SHP77 treated with DMSO at 0.1 percent for 48 hours (cell line): Measurements from ENCODE around the gene KLHL35.
"Not testable (repeated sequence)": the region's sequence is repeated elsewhere in the genome, so short reads cannot be mapped to it uniquely, and the experiment has no call there.

Experiments used
- DNase-seq: peaks from one replicate; lab custom pipeline; 2025; lab: John Stamatoyannopoulos, UW

KLHL35 gene

GRCh38 chr11:75425422-75425821 lies 7.6 kb downstream of the KLHL35 start:
- DNase-seq = no peak

- DNase-seq = no peak
Observed at GRCh38 chr11:75424396-75424795, 8.6 kb downstream of the KLHL35 start.

- no peak for DNase-seq
Observed at GRCh38 chr11:75423721-75424120, 9.3 kb downstream of the KLHL35 start.

- DNase-seq = peak; percentile 86
Observed at GRCh38 chr11:75422248-75423231, 10.5 kb downstream of the KLHL35 start.

GRCh38 chr11:75421902-75422247 lies 11.1 kb downstream of the KLHL35 start:
- DNase-seq = no peak

- no peak for DNase-seq
Observed at GRCh38 chr11:75421035-75421602, 11.9 kb downstream of the KLHL35 start.

GRCh38 chr11:75420224-75421034 lies 12.6 kb downstream of the KLHL35 start:
- DNase-seq = no peak

- peak; percentile 8 for DNase-seq
Observed at GRCh38 chr11:75413864-75414263, 19.1 kb downstream of the KLHL35 start.

GRCh38 chr11:75413146-75413545 lies 19.9 kb downstream of the KLHL35 start:
- DNase-seq = not testable (repeated sequence)

GRCh38 chr11:75409971-75410370 lies 23.0 kb downstream of the KLHL35 start:
- DNase-seq = not testable (repeated sequence)

- DNase-seq = no peak
Observed at GRCh38 chr11:75408957-75409219, 24.1 kb downstream of the KLHL35 start.

GRCh38 chr11:75406338-75406777 lies 26.6 kb downstream of the KLHL35 start:
- no peak for DNase-seq

- no peak for DNase-seq
Observed at GRCh38 chr11:75403983-75404658, 28.9 kb downstream of the KLHL35 start.

GRCh38 chr11:75403037-75403436 lies 30.0 kb downstream of the KLHL35 start:
- no peak for DNase-seq

- no peak for DNase-seq
Observed at GRCh38 chr11:75402002-75402773, 30.8 kb downstream of the KLHL35 start.

- no peak for DNase-seq
Observed at GRCh38 chr11:75400146-75400865, 32.7 kb downstream of the KLHL35 start.

GRCh38 chr11:75399344-75400145 lies 33.5 kb downstream of the KLHL35 start, which contains the start of gene RPS3:
TSS of gene RPS3 (plus strand) at chr11:75399518. CDS start at chr11:75399548, 30 bp downstream.
- peak; percentile 94 for DNase-seq

- DNase-seq = no peak
Observed at GRCh38 chr11:75398906-75399305, 34.1 kb downstream of the KLHL35 start.

GRCh38 chr11:75394085-75394840 lies 38.7 kb downstream of the KLHL35 start:
- DNase-seq = no peak
